ENCODE measurements around the gene TBC1D13. TPM values are rescaled to one million over a fixed set of nuclear protein-coding genes. Genes with fewer than 3 reads are reported as not detected.

TBC1D13 gene
- total and polyA plus RNA-seq, 2 of the 13 experiments (the other 11 are each of a cell fraction or from before 2014, with no cell fraction given) = 17.9 to 19.7 TPM

DNA sequence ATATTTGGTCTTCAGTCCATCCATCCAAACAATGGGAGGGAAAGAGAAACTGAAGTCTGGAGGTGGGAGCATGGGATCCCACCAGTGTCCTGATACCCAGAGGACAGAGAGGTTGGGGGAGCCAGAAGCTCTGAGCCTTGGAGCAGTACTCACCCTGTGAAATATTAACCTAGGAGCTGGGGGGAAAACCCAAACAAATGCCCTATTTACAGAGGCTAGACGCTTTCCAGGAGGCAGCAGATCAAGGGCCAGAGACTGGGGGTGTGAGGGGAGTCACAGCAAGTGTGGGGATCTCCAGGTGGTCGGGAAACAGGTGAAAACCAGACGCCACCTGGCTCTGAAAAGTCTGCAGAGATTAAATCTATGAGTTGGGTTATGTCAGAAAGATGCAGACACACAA lies 21.6 kb upstream of the TBC1D13 start (continued):
- TF ChIP-seq NR2C2 (CRISPR knock-in tag; IDR thresholded peaks at IDR 0.05; ENCODE audit: borderline replicate concordance) = no peak
- TF ChIP-seq CREM (IDR thresholded peaks at IDR 0.05) = 0 out of 2 replicates have a peak, but pooled peaks have one; percentile 30
- TF ChIP-seq CREM (CRISPR knock-in tag; IDR thresholded peaks at IDR 0.05) = no peak
- TF ChIP-seq SMAD9 (CRISPR knock-in tag; IDR thresholded peaks at IDR 0.05) = no peak
- TF ChIP-seq NBN (conservative IDR thresholded peaks at IDR 0.05) = no peak
- no peak for TF ChIP-seq NPAS2 (CRISPR knock-in tag; IDR thresholded peaks at IDR 0.05; ENCODE audit: borderline replicate concordance)
- TF ChIP-seq ZNF780A (CRISPR knock-in tag; IDR thresholded peaks at IDR 0.05) = no peak
- 0 out of 2 replicates have a peak, but pooled peaks have one; percentile 18 for TF ChIP-seq ELF3 (CRISPR knock-in tag; IDR thresholded peaks at IDR 0.05)
- no peak for TF ChIP-seq ZNF225 (CRISPR knock-in tag; IDR thresholded peaks at IDR 0.05)
- no peak for TF ChIP-seq HMG20B (CRISPR knock-in tag; conservative IDR thresholded peaks at IDR 0.05)
- peak; percentile 38; the same call in 1 of the 2 replicates for TF ChIP-seq HNF4A (CRISPR knock-in tag; IDR thresholded peaks at IDR 0.05)
- no peak for TF ChIP-seq RCOR2 (CRISPR knock-in tag; IDR thresholded peaks at IDR 0.05)
- TF ChIP-seq ZMYM2 (CRISPR knock-in tag; IDR thresholded peaks at IDR 0.05) = no peak
- TF ChIP-seq ZNF260 (CRISPR knock-in tag; IDR thresholded peaks at IDR 0.05; ENCODE audit: borderline replicate concordance, low read depth) = no peak
- TF ChIP-seq ATF7 (IDR thresholded peaks at IDR 0.05) = no peak
- TF ChIP-seq ATF7 (CRISPR knock-in tag; IDR thresholded peaks at IDR 0.05) = no peak
- TF ChIP-seq GATAD2A (CRISPR knock-in tag; IDR thresholded peaks at IDR 0.05) = no peak
- TF ChIP-seq, protein P1, sequence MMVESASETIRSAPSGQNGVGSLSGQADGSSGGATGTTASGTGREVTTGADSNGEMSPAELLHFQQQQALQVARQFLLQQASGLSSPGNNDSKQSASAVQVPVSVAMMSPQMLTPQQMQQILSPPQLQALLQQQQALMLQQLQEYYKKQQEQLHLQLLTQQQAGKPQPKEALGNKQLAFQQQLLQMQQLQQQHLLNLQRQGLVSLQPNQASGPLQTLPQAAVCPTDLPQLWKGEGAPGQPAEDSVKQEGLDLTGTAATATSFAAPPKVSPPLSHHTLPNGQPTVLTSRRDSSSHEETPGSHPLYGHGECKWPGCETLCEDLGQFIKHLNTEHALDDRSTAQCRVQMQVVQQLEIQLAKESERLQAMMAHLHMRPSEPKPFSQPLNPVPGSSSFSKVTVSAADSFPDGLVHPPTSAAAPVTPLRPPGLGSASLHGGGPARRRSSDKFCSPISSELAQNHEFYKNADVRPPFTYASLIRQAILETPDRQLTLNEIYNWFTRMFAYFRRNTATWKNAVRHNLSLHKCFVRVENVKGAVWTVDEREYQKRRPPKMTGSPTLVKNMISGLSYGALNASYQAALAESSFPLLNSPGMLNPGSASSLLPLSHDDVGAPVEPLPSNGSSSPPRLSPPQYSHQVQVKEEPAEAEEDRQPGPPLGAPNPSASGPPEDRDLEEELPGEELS (CRISPR knock-in tag; IDR thresholded peaks at IDR 0.05) = peak; percentile 60
- TF ChIP-seq, protein P2, sequence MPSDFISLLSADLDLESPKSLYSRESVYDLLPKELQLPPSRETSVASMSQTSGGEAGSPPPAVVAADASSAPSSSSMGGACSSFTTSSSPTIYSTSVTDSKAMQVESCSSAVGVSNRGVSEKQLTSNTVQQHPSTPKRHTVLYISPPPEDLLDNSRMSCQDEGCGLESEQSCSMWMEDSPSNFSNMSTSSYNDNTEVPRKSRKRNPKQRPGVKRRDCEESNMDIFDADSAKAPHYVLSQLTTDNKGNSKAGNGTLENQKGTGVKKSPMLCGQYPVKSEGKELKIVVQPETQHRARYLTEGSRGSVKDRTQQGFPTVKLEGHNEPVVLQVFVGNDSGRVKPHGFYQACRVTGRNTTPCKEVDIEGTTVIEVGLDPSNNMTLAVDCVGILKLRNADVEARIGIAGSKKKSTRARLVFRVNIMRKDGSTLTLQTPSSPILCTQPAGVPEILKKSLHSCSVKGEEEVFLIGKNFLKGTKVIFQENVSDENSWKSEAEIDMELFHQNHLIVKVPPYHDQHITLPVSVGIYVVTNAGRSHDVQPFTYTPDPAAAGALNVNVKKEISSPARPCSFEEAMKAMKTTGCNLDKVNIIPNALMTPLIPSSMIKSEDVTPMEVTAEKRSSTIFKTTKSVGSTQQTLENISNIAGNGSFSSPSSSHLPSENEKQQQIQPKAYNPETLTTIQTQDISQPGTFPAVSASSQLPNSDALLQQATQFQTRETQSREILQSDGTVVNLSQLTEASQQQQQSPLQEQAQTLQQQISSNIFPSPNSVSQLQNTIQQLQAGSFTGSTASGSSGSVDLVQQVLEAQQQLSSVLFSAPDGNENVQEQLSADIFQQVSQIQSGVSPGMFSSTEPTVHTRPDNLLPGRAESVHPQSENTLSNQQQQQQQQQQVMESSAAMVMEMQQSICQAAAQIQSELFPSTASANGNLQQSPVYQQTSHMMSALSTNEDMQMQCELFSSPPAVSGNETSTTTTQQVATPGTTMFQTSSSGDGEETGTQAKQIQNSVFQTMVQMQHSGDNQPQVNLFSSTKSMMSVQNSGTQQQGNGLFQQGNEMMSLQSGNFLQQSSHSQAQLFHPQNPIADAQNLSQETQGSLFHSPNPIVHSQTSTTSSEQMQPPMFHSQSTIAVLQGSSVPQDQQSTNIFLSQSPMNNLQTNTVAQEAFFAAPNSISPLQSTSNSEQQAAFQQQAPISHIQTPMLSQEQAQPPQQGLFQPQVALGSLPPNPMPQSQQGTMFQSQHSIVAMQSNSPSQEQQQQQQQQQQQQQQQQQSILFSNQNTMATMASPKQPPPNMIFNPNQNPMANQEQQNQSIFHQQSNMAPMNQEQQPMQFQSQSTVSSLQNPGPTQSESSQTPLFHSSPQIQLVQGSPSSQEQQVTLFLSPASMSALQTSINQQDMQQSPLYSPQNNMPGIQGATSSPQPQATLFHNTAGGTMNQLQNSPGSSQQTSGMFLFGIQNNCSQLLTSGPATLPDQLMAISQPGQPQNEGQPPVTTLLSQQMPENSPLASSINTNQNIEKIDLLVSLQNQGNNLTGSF (CRISPR knock-in tag; IDR thresholded peaks at IDR 0.05) = no peak
- no peak for TF ChIP-seq ZMAT3 (CRISPR knock-in tag; conservative IDR thresholded peaks at IDR 0.05)
- no peak for TF ChIP-seq KDM5B (CRISPR knock-in tag; IDR thresholded peaks at IDR 0.05; ENCODE audit: borderline replicate concordance)
- TF ChIP-seq CBX2 (IDR thresholded peaks at IDR 0.05; ENCODE audit: low read depth, low read length) = no peak
- no peak for TF ChIP-seq CBX2 (CRISPR knock-in tag; IDR thresholded peaks at IDR 0.05; ENCODE audit: low read depth)
- TF ChIP-seq ERF (CRISPR knock-in tag; IDR thresholded peaks at IDR 0.05) = no peak
- TF ChIP-seq TOE1 (CRISPR knock-in tag; IDR thresholded peaks at IDR 0.05) = no peak
- TF ChIP-seq SRF (IDR thresholded peaks at IDR 0.05; ENCODE audit: low read depth, low read length) = no peak
- TF ChIP-seq BCL6 (CRISPR knock-in tag; IDR thresholded peaks at IDR 0.05) = peak; percentile 98
- TF ChIP-seq ONECUT2 (CRISPR knock-in tag; IDR thresholded peaks at IDR 0.05) = no peak
- TF ChIP-seq CHD4 (IDR thresholded peaks at IDR 0.05; ENCODE audit: borderline replicate concordance, low read length) = no peak
